ENCODE results near the gene CHCHD6.

Gene CHCHD6

GRCh38 chr3:126926684-126927400 is 222.8 kb downstream of the CHCHD6 start:
- no peak for FAIRE-seq

- no peak for FAIRE-seq
Observed at GRCh38 chr3:126927401-126927750, 223.3 kb downstream of the CHCHD6 start.

DNA sequence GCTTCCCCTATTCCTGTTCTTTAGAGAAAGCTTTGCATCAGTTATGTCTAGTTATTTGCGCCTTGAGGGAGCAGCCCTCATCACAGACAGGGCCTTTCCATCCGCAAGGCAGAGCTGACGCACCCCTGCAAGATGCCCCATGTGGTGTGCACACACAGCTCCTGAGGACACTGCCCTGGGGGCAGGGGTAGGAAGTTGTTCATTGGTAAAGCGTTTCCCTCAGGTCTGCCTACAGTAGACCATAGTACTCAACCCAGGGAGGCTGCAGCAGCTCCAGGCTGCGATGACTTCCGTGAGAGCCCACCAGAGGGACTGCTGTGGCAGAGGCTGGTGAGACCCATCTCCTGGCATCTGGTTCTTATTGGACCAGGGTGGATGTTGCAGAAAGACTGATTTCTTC is 223.8 kb downstream of the CHCHD6 start:
- no peak for FAIRE-seq

DNA sequence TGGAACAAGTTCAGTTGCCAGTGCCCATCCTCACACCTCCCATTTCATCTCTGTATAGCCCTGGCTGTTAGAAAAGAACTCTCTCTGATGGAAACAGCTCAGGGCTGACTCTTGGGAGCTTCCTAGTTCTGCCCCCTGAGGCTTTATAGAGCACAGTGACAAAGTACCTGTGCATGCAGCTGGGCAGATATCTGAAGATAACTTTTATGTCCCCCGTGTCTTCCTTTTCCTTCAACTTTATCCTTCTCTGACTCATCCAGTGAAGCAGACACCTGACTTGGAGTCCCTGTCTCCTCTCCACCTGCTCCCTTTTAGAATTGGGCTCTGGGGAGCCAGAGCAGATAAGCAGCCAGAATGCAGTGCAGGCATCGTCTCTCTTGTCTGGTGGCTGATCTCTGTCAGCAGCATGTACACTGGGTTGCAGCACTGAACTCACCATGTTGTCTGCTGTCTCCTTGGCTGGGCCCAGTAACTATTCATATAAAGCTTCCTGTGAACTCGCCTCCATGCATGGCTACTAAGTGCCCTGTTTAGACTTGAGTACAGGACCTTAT is 225.0 kb downstream of the CHCHD6 start:
- FAIRE-seq: no peak

DNA sequence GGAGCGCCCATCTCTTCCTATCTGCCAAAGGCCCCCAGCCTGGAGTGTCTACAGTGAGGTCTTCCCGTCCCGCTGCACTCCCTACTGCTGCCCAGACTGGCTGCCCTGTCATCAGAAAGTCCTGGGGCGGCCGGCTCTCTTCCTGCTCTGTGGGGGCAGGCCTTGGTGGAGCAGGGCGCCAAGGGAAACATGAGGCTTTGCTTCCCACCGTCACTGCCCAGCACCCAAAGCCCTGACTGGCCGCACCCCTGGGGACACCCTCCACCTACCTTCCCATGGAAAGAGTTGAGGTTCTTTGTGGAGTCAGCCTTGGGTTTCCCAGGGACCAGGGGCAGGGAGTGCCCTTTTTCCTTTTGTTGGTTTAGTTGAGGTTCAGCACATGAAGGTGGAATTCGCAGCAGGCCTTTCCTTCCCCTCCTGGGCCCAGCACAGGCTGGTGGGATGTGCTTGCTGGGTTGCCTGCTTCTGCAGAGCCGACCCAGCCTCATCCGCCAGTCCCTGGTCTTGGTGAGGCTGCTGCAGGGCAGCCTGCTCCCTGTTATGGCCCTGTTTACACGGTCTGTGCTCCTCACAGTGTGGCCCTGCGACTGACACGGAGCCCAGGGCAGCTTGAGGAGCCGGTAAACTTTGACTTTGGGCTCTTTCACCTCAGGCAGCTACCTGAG is 227.0 kb downstream of the CHCHD6 start:
- no peak for FAIRE-seq

DNA sequence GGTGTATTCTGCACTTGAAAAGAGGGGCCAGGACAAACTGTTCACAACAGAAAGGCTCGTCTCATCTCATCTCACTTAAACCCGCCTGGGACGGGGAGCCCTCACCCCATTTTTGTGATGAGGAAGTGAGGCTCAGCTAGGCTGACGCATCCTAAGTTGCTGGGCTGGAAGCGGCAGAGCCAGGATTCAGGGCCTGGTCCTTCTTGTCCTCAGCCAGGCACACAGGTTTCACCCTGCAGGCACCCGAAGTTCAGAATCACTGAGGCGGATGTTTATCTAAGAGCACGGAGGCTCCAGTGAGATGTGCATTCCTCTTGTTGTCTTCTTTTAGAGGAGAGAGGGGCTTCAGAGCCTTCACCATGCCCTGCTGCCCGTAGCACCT is 227.8 kb downstream of the CHCHD6 start:
- no peak for FAIRE-seq

- no peak for FAIRE-seq
Observed at GRCh38 chr3:126932188-126932931, 228.3 kb downstream of the CHCHD6 start.

GRCh38 chr3:126934031-126934531 is 230.0 kb downstream of the CHCHD6 start:
- FAIRE-seq: no peak

GRCh38 chr3:126934991-126935390 is 231.0 kb downstream of the CHCHD6 start:
- FAIRE-seq: no peak

DNA sequence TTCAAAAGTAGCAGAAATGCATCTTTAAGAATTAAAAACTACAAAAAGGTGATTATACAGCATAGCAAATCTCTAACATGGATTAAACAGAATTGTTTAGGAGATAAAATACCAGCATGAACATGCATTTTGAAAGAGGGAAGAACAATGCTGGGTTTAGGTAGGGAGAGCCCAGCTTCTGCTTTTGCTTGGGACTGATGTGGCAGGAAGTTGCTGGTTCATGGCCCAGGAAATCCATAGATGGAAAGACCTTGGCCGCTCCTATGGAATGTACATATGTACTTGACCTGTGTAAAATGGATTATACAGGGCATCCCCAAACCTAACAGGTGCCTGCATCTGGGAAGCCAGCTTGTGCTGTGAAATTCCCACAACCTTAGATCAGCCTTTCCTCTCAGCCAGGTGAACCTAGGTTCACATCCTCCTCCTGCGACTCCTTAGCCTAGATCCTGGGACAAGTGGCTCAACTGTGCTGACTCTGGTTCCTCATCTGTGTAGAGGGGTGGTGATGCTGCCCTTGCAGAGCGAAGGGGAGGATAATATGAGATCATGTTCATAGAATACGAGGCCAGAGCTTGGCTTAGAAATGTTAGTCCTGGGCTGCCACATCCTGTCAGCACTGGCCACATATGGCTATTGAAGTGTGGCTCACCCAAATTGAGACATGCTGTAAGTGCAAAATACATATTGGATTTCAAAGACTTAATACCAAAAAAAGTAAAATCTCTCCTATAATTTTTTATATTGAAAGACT is 231.9 kb downstream of the CHCHD6 start:
- FAIRE-seq: no peak

DNA sequence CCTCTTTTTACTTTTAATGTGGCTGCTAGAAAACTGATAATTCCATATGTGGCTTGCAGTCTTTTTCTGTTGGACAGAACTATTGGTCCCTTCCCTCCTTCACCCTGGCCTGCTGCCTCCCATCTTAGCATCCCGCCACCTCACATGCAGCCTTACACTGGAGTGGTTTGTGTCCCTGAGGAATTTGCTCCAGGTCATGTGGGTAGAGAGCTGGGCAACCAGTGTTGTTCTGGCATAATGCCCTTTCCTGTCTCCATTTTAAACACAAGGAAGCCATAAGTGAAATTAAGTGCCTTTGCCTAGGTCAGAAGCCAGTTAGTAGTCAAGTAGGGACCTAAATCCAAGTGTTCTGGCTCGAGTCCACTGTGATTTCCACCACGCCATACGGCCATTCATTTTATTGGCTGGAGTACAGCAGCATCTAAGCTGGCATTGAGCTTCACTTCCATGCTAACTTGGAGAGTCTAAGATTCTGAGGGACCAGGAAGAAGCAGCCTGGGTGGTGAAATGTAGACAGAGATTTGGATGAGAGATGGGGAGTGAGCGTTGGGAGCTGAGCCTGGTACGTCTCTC is 232.9 kb downstream of the CHCHD6 start:
- FAIRE-seq: no peak

- no peak for FAIRE-seq
Observed at GRCh38 chr3:126937533-126937932, 233.5 kb downstream of the CHCHD6 start.

DNA sequence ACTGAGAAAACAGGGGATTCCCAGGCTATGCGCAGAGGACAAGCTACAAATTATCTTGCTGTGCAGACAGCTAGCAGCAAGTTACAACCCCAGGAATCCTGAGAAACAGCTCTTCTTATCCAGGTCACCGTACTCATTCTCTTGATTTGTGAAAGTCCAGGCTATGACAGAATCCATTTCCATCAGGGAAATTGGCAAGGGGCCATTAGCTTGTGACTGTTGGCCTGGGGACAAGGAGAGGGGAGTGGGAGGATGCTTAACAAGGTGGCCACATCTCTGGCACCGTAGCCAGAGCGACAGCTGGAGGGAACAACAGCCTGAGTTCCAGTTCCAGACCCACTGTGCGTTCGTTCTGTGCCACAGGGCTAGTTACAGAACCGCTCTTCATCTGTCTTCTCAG is 233.9 kb downstream of the CHCHD6 start:
- no peak for FAIRE-seq

- FAIRE-seq: no peak
Observed at GRCh38 chr3:126938520-126939337, 234.7 kb downstream of the CHCHD6 start.

GRCh38 chr3:126939338-126939718 is 235.3 kb downstream of the CHCHD6 start:
- FAIRE-seq: no peak

DNA sequence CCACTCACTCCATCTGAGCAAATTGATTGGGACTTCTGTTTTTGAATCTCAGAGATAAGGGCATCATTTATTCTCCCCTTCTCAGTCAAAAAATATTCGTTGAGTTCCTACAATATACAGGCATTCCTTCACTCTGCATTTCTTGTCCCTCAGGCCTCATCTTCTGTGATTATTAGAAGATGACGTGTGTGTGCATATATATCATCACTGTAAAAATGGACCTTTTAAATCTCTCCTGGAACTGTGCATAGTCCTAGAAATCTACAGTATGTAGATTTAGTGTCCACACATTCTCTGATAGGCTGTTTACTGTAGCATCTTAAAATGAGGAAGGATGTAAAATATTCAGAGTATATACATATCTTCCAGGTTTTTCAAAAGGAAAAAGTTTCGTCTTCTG is 235.7 kb downstream of the CHCHD6 start:
- no peak for FAIRE-seq

DNA sequence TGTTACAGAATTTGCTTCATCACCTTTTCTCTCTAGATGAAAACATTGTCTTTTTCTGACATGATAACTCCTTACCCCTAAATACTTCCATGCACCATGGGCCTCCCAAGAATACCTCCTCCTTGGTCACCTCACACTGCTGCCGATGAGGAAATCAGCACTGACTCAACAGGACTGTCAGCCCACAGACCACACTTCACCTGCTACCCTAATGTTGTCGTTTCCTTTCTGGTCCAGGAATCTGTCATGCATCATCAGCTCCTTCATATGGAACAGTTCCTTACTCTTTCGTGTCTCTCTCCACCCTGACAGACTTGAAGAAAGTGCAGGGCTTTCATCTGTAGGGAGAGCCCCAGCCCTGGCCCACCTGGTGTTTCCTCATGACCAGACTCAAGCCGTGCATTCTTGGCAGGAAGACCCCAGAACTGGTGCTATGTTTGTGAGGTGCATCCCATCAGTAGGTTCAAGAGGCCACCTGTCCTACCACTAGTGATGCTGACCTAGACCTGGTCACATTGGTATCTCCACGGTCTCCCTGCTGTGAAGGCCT is 237.8 kb downstream of the CHCHD6 start:
- FAIRE-seq: no peak

GRCh38 chr3:126944089-126944965 is 240.3 kb downstream of the CHCHD6 start:
- FAIRE-seq: no peak

DNA sequence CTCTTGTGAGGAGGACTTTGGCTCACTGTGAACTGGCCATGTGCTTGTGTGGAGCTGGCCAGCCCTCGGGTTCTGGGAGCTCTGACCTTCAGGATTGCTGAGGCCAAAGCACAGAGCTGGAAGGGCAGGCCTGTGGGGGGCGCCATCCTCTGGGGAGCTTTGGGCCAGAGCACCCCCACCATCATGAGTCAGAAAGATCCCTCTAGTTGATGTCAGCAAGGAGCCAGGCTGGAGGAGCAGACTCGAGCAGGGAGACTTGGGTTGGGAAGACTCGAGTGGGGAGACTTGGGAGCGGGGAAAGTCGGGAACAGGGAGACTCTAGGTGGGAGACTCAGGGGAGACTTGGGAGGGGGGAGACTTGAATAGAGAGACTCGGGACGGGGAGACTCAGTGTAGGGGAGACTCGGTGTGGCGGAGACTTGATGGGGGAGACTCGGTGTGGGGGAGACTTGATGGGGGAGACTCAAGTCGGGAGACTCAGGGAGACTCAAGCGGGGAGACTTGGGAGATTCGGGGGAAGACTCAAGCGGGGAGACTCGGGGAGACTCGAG is 241.2 kb downstream of the CHCHD6 start:
- FAIRE-seq: no peak

DNA sequence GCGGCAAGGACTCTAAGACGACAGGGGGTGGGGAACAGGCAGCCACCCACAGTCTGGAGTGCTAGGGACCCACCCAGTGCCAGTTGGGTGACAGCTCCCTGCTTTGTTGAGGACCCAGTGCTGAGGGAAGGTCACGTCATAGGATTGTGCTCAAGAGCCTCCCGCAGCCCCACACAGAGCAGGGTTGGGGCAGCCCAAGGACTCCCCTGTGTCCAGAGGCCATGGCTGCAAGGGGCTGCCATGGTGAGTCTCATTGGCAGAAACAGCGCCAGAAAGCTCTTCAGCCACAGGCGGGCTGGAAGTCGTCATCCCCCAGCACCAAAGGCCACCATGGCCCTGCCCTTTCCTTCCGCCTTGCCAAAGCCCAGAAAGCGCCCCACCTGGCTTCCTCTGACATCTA is 241.9 kb downstream of the CHCHD6 start:
- FAIRE-seq: no peak
